Measurements from ENCODE around the gene CRKL. TPM values are rescaled to one million over a fixed set of nuclear protein-coding genes. Genes with fewer than 3 reads are reported as not detected.

CRKL gene
- total RNA-seq, 1 experiment from 2014 or later = 87.7 TPM

DNA sequence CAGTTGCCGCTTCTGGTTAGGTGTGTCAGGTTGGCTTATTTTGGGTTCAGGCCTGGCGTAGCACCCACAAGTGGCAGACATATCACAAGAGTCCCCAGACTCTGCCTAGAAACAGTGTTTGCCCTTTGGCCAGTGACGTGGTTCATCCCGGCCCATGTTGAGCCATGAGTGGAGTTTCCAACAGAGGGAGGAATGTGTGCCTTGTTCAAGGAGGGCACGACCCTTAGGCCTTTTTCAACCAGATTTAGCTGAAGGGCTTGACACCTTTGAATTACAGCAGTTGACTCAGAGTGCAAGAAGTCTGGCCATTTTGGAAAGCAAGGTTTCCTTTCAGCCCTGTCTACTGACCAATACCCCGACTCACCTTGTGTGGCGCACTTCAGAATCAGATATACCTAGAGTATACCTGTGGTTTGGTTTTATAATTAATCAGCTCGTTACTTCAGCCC is 34.7 kb downstream of the CRKL start:
- DNase-seq (ENCODE audit: low read depth, low spot score) = no peak
- ChIA-PET POLR2A (no interaction called here), RAD21 (ENCODE audit: low non-redundant PET in 1 of 2, low total read pairs in 2 of 2, uncharacterized antibody in 2 of 2, unreplicated experiment in 2 of 2) (no interaction called here), CTCF (no interaction called here)
- Histone ChIP-seq H3K9me2 (ENCODE audit: insufficient read depth) (no peaks in the 10 kb centered on the region), H3K36me3 (ENCODE audit: control insufficient read depth in 1 of 2, insufficient read depth in 2 of 2, low read length in 2 of 2) (peaks cover 25 to 43% of the 10 kb centered on the region in 2 experiments; a peak in 3 of 4 replicates), H3K4me3 (replicated peaks in 1 of 2; ENCODE audit: low read depth in 1 of 2, low read length in 2 of 2) (no peak overlapping the region), H3K27ac (ENCODE audit: low read depth, low read length) (no peak overlapping the region), H2AFZ (ENCODE audit: low read depth, low read length, poor library complexity, severe bottlenecking) (no peak overlapping the region), H3K9ac (ENCODE audit: low read length) (no peak overlapping the region), H3K9me3 (ENCODE audit: control insufficient read depth in 1 of 2, insufficient read depth in 1 of 2, low read depth in 1 of 2, low read length in 2 of 2) (no peaks in the 10 kb centered on the region), H3K79me2 (ENCODE audit: insufficient read depth, low read length) (peaks cover 76% of the 10 kb centered on the region), H3K4me2 (ENCODE audit: low read length) (no peak overlapping the region), H3K27me3 (ENCODE audit: insufficient read depth, low read length) (no peaks in the 10 kb centered on the region), H4K20me1 (ENCODE audit: insufficient read depth) (peaks cover 12% of the 10 kb centered on the region; the same call in 1 of the 2 replicates), H3K4me1 (ENCODE audit: control insufficient read depth in 1 of 2, insufficient read depth in 2 of 2, low read length in 2 of 2) (peaks cover 7 to 29% of the 10 kb centered on the region in 2 experiments)
- BruUV-seq (replicated peaks) = no TSS peak
- intact Hi-C loops (cut with micrococcal nuclease) = no loop called here
- TF ChIP-seq EZH2 (IDR thresholded peaks at IDR 0.05) (no peak), ZNF274 (IDR thresholded peaks at IDR 0.05; ENCODE audit: low read depth, low read length) (no peak), FOSL1 (IDR thresholded peaks at IDR 0.05; ENCODE audit: low read depth) (no peak), ZFX (IDR thresholded peaks at IDR 0.05) (no peak), JUND (IDR thresholded peaks at IDR 0.05) (no peak), RAD21 (IDR thresholded peaks at IDR 0.05; ENCODE audit: low read depth) (no peak), CTCF (IDR thresholded peaks at IDR 0.05 in 2 of 3, conservative IDR thresholded peaks at IDR 0.05 in 1 of 3; ENCODE audit: borderline replicate concordance in 1 of 3, insufficient read depth in 1 of 3, low read depth in 2 of 3, low read length in 2 of 3) (no peak), TCF7L2 (IDR thresholded peaks at IDR 0.05; ENCODE audit: borderline replicate concordance, extremely low read depth, insufficient read depth, insufficient read length) (no peak), POLR2AphosphoS5 (IDR thresholded peaks at IDR 0.05; ENCODE audit: low read depth, low read length) (no peak), CBX3 (IDR thresholded peaks at IDR 0.05; ENCODE audit: low read depth) (no peak), EGR1 (IDR thresholded peaks at IDR 0.05; ENCODE audit: low read depth) (no peak), EZH2phosphoT487 (IDR thresholded peaks at IDR 0.05; ENCODE audit: borderline replicate concordance) (no peak), YY1 (IDR thresholded peaks at IDR 0.05; ENCODE audit: extremely low read depth, insufficient replicate concordance, low read depth, low read length) (no peak), POLR2A (IDR thresholded peaks at IDR 0.05; ENCODE audit: borderline replicate concordance, extremely low read depth, insufficient read depth, insufficient read length) (no peak), SIN3A (IDR thresholded peaks at IDR 0.05; ENCODE audit: low read depth) (no peak), SRF (IDR thresholded peaks at IDR 0.05; ENCODE audit: low read depth) (no peak), REST (IDR thresholded peaks at IDR 0.05; ENCODE audit: low read depth) (no peak)
- TF ChIP-seq, protein P1, sequence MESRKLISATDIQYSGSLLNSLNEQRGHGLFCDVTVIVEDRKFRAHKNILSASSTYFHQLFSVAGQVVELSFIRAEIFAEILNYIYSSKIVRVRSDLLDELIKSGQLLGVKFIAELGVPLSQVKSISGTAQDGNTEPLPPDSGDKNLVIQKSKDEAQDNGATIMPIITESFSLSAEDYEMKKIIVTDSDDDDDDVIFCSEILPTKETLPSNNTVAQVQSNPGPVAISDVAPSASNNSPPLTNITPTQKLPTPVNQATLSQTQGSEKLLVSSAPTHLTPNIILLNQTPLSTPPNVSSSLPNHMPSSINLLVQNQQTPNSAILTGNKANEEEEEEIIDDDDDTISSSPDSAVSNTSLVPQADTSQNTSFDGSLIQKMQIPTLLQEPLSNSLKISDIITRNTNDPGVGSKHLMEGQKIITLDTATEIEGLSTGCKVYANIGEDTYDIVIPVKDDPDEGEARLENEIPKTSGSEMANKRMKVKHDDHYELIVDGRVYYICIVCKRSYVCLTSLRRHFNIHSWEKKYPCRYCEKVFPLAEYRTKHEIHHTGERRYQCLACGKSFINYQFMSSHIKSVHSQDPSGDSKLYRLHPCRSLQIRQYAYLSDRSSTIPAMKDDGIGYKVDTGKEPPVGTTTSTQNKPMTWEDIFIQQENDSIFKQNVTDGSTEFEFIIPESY (IDR thresholded peaks at IDR 0.05; ENCODE audit: extremely low read depth, insufficient replicate concordance, low read length) = no peak
- TF ChIP-seq, protein P2, sequence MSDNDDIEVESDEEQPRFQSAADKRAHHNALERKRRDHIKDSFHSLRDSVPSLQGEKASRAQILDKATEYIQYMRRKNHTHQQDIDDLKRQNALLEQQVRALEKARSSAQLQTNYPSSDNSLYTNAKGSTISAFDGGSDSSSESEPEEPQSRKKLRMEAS (IDR thresholded peaks at IDR 0.05) = no peak
- no peak for ATAC-seq

Measured in HCT116 (cell line).